Lower leg skin (tissue), 4 donors: ENCODE results near the gene ANKRD31. TPM values are rescaled to one million over a fixed set of nuclear protein-coding genes. Genes with fewer than 3 reads are reported as not detected.

Experiments used
- DNase-seq, 2 donors: peaks; one replicate each; pipeline ENCODE4 v3.0.0-alpha.2; 2019; ENCODE audit warnings: low spot score in 2 of 2
- H3K4me3 ChIP-seq: fragments of 200-600 bp; sonication (generic); 2 replicates; pipeline ENCODE4 v1.5.1; 2017; ENCODE audit warnings: mild to moderate bottlenecking, low read depth; ENCODE audit not compliant: poor library complexity, severe bottlenecking
- POLR2A ChIP-seq, 2 donors: fragments of 450-650 bp; IDR thresholded peaks; one replicate each; pipeline ENCODE4 v1.6.1; 2016 to 2017; ENCODE audit warnings: antibody characterized with exemption in 2 of 2, mild to moderate bottlenecking in 1 of 2, moderate library complexity in 1 of 2
- WGBS, 2 donors: methylation state at CpG; one replicate each; pipeline ENCODE4 v1.1.5; 2018; 5-methylcytosine and 5-hydroxymethylcytosine counted together
- intact Hi-C: fragments of 100-400 bp; cut with DNase I; formaldehyde crosslinking; loops from one replicate; pipeline ENCODE4 v1.15.0; 2023; ENCODE audit warnings: low total_unique reads
- total RNA-seq, 4 donors: library from RNA; depleted of rRNA; stranded (reverse); fragments of >200 nt; gene quantifications; one replicate each; pipeline ENCODE4 v1.1.0, GENCODE V29; 2016
- TF ChIP-seq, protein P1 (sequence below), 3 donors: fragments of 450-650 bp; IDR thresholded peaks; one replicate each; pipeline ENCODE4 v1.5.1; 2016; ENCODE audit warnings: antibody characterized with exemption in 3 of 3, mild to moderate bottlenecking in 3 of 3, moderate library complexity in 2 of 3

Gene ANKRD31
- total RNA-seq, 4 donors from 2014 or later, result 0.13 to 0.20 (median 0.19) TPM; not detected in 1

DNA sequence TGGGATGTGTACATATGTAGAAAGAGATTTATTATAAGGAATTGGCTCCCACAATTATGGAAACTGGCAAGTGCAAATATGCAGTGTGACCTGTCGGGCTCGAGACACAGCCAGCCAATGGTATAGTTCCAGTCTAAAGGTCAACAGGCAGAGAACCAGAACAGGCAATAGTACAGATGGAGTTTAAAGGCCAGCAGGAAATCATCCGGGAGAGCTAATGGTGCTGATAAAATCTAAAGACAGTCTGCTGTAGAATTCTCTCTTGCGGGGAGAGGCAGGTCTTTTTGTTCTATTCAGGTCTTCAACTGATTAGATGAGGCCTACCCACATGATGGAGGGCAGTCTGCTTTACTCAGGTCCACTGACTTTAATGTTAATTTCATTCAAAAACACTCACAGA, 21.8 kb downstream of the ANKRD31 start:
- 75 to 86% methylated on average over 4 of the region's 4 CpGs for WGBS, 2 donors
- no peak overlapping the region for H3K4me3 ChIP-seq
- TF ChIP-seq, protein P1, sequence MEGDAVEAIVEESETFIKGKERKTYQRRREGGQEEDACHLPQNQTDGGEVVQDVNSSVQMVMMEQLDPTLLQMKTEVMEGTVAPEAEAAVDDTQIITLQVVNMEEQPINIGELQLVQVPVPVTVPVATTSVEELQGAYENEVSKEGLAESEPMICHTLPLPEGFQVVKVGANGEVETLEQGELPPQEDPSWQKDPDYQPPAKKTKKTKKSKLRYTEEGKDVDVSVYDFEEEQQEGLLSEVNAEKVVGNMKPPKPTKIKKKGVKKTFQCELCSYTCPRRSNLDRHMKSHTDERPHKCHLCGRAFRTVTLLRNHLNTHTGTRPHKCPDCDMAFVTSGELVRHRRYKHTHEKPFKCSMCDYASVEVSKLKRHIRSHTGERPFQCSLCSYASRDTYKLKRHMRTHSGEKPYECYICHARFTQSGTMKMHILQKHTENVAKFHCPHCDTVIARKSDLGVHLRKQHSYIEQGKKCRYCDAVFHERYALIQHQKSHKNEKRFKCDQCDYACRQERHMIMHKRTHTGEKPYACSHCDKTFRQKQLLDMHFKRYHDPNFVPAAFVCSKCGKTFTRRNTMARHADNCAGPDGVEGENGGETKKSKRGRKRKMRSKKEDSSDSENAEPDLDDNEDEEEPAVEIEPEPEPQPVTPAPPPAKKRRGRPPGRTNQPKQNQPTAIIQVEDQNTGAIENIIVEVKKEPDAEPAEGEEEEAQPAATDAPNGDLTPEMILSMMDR (IDR thresholded peaks at IDR 0.05), result no peak
- TF ChIP-seq POLR2A (IDR thresholded peaks at IDR 0.05), result no peak
- intact Hi-C loops, result no loop called here
- DNase-seq, result no peak

DNA sequence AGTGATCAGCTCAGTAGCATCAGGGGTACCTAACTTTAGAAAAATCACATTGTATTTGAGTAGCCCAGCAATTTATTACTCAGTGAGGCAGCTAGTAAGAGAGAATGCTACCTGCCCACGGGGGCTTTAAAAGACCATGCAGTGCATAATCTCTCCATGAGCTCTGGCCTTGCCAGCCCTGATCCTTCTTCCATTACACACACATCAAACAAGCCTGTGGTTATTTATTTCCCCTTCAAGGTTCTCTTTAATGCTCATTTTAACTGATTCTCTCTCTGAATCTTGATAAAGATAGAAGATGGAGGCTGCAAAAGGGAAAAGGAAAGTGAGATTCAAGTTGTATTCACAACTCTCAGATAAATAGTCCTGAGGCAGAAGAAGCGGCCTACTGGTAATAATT, 22.3 kb downstream of the ANKRD31 start:
- H3K4me3 ChIP-seq, result no peak overlapping the region
- no peak for DNase-seq
- 89% methylated on average over 2 of the region's 2 CpGs for WGBS, 2 donors
- TF ChIP-seq, protein P1 (IDR thresholded peaks at IDR 0.05), result no peak
- no peak for TF ChIP-seq POLR2A (IDR thresholded peaks at IDR 0.05)
- intact Hi-C loops, result no loop called here

DNA sequence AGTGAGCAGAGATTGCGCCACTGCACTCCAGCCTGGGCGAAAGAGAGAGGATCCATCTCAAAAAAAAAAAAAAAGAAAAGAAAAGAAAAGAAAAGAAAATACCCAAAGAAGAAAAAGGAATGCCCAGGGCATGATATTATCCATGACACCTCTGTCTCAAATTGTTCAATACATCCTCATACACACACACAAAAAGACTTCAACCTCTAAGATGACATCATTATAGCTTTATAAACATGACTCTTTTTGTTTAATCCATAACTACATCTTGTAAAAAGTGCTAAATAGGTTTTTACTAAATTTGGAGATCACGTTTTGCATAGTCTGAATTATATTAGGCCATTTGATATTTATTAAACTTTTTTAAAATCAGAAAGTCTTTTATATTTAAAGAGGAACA, 33.1 kb downstream of the ANKRD31 start:
- 87 to 89% methylated on average over 3 of the region's 3 CpGs for WGBS, 2 donors
- no peak for TF ChIP-seq POLR2A (IDR thresholded peaks at IDR 0.05)
- TF ChIP-seq, protein P1 (IDR thresholded peaks at IDR 0.05), result no peak
- DNase-seq, result no peak
- no peak overlapping the region for H3K4me3 ChIP-seq
- intact Hi-C loops, result no loop called here

- TF ChIP-seq, protein P1 (IDR thresholded peaks at IDR 0.05), result no peak
- no peak for TF ChIP-seq POLR2A (IDR thresholded peaks at IDR 0.05)
- H3K4me3 ChIP-seq, result no peak overlapping the region
- intact Hi-C loops, result no loop called here
- DNase-seq, result no peak
- WGBS, 2 donors, result 67 to 73% methylated on average over 1 of the region's 1 CpG
These were observed 33.7 kb downstream of the ANKRD31 start for GRCh38 chr5:75202935-75203334.

DNA sequence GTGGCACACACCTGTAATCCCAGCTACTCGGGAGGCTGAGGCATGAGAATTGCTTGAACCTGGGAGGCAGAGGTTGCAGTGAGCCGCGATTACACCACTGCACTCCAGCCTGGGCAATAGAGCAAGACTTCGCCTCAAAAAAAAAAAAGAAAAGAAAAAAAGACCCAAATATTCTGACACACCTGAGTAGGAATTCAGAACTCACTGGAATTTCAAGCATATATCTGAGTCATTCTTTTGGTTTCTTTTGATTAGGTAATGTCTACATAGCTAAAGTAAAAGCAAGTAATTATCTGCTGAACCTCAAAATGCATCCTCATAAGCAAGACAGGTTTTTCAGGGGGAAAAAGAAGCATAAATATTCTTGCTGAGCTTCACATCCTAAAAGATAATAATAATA, 35.9 kb downstream of the ANKRD31 start:
- DNase-seq, result no peak
- 92 to 97% methylated on average over 4 of the region's 4 CpGs for WGBS, 2 donors
- H3K4me3 ChIP-seq, result no peak overlapping the region
- intact Hi-C loops, result no loop called here
- no peak for TF ChIP-seq POLR2A (IDR thresholded peaks at IDR 0.05)
- TF ChIP-seq, protein P1 (IDR thresholded peaks at IDR 0.05), result no peak

GRCh38 chr5:75199946-75200345, 36.7 kb downstream of the ANKRD31 start:
- TF ChIP-seq, protein P1 (IDR thresholded peaks at IDR 0.05), result no peak
- TF ChIP-seq POLR2A (IDR thresholded peaks at IDR 0.05), result no peak
- no peak overlapping the region for H3K4me3 ChIP-seq
- no peak for DNase-seq
- intact Hi-C loops, result no loop called here
- 94 to 100% methylated on average over 1 of the region's 1 CpG for WGBS, 2 donors
